GM18502 (cell line): ENCODE results near the gene FUT8.
"Not testable (repeated sequence)": the region's sequence is repeated elsewhere in the genome, so short reads cannot be mapped to it uniquely, and the experiment has no call there.

Experiments used
- ATAC-seq: cut with Tn5 transposase; IDR thresholded peaks from one replicate; pipeline ENCODE4 v1.9.1; 2021; ENCODE audit warnings: mild to moderate bottlenecking; ENCODE audit not compliant: unreplicated experiment, poor library complexity

FUT8 gene

GRCh38 chr14:65676361-65677014 is 264.0 kb downstream of the FUT8 start:
- no peak for ATAC-seq

GRCh38 chr14:65685572-65685971 is 273.0 kb downstream of the FUT8 start:
- no peak for ATAC-seq

GRCh38 chr14:65686761-65687160 is 274.2 kb downstream of the FUT8 start:
- ATAC-seq: no peak

- no peak for ATAC-seq
Observed at GRCh38 chr14:65689070-65689469, 276.5 kb downstream of the FUT8 start.

- ATAC-seq: not testable (repeated sequence)
Observed at GRCh38 chr14:65692566-65692965, 280.0 kb downstream of the FUT8 start.

GRCh38 chr14:65696801-65697200 is 284.3 kb downstream of the FUT8 start:
- ATAC-seq: no peak

- no peak for ATAC-seq
Observed at GRCh38 chr14:65703521-65703920, 291.0 kb downstream of the FUT8 start.

GRCh38 chr14:65703996-65704395 is 291.5 kb downstream of the FUT8 start:
- no peak for ATAC-seq

GRCh38 chr14:65704437-65704836 is 291.9 kb downstream of the FUT8 start:
- no peak for ATAC-seq

GRCh38 chr14:65704850-65705249 is 292.3 kb downstream of the FUT8 start:
- ATAC-seq: no peak

- no peak for ATAC-seq
Observed at GRCh38 chr14:65709576-65709975, 297.0 kb downstream of the FUT8 start.

GRCh38 chr14:65716813-65717212 is 304.3 kb downstream of the FUT8 start:
- not testable (repeated sequence) for ATAC-seq

GRCh38 chr14:65717384-65717915 is 304.9 kb downstream of the FUT8 start:
- ATAC-seq: not testable (repeated sequence)

- no peak for ATAC-seq
Observed at GRCh38 chr14:65718629-65719028, 306.1 kb downstream of the FUT8 start.

GRCh38 chr14:65720171-65720570 is 307.6 kb downstream of the FUT8 start:
- no peak for ATAC-seq

- no peak for ATAC-seq
Observed at GRCh38 chr14:65720743-65721142, 308.2 kb downstream of the FUT8 start.

- no peak for ATAC-seq
Observed at GRCh38 chr14:65723348-65723747, 310.8 kb downstream of the FUT8 start.

- no peak for ATAC-seq
Observed at GRCh38 chr14:65728604-65729003, 316.1 kb downstream of the FUT8 start.

GRCh38 chr14:65729566-65729965 is 317.0 kb downstream of the FUT8 start:
- no peak for ATAC-seq

GRCh38 chr14:65731933-65732506 is 319.5 kb downstream of the FUT8 start:
- ATAC-seq: peak; percentile 99

- no peak for ATAC-seq
Observed at GRCh38 chr14:65738339-65738738, 325.8 kb downstream of the FUT8 start.
